ENCODE measurements around the gene ATAD3B. TPM values are rescaled to one million over a fixed set of nuclear protein-coding genes. Genes with fewer than 3 reads are reported as not detected.
A peak's percentile ranks its signal among the peaks of the same experiment; 100 is the strongest.

ATAD3B gene
- total and polyA plus RNA-seq, 2 donors from 2014 or later: 13.3 to 28.8 TPM

- FAIRE-seq: no peak
- H3K4me3 ChIP-seq (ENCODE audit: low read length in 3 of 3): no peak overlapping the region
- TF ChIP-seq, protein P1, sequence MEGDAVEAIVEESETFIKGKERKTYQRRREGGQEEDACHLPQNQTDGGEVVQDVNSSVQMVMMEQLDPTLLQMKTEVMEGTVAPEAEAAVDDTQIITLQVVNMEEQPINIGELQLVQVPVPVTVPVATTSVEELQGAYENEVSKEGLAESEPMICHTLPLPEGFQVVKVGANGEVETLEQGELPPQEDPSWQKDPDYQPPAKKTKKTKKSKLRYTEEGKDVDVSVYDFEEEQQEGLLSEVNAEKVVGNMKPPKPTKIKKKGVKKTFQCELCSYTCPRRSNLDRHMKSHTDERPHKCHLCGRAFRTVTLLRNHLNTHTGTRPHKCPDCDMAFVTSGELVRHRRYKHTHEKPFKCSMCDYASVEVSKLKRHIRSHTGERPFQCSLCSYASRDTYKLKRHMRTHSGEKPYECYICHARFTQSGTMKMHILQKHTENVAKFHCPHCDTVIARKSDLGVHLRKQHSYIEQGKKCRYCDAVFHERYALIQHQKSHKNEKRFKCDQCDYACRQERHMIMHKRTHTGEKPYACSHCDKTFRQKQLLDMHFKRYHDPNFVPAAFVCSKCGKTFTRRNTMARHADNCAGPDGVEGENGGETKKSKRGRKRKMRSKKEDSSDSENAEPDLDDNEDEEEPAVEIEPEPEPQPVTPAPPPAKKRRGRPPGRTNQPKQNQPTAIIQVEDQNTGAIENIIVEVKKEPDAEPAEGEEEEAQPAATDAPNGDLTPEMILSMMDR (IDR thresholded peaks at IDR 0.05; ENCODE audit: borderline replicate concordance, extremely low read depth, insufficient read depth): no peak
- no peaks in the 10 kb centered on the region for H3K27me3 ChIP-seq (ENCODE audit: control insufficient read depth, insufficient read depth, low read length)
- no peak overlapping the region for H3K27ac ChIP-seq (ENCODE audit: low read depth in 2 of 2, low read length in 2 of 2)
- intact Hi-C loops (cut with DNase I): no loop called here
- DNase-seq: no peak
- H3K9me3 ChIP-seq (ENCODE audit: control insufficient read depth in 2 of 3, insufficient read depth in 1 of 3, low read length in 3 of 3): no peaks in the 10 kb centered on the region
- H3K4me1 ChIP-seq (ENCODE audit: control insufficient read depth in 2 of 3, insufficient read depth in 2 of 3, low read depth in 1 of 3, low read length in 3 of 3): no peaks in the 10 kb centered on the region
- H3K36me3 ChIP-seq (ENCODE audit: control insufficient read depth in 2 of 3, insufficient read depth in 3 of 3, low read length in 3 of 3): peaks cover 0 to 8% (median 4%) of the 10 kb centered on the region in 3 donors
- no peak overlapping the region for H3K9ac ChIP-seq (ENCODE audit: low read length in 3 of 3)
Measured at GRCh38 chr1:1487701-1488100, 16.1 kb downstream of the ATAD3B start.

- TF ChIP-seq, protein P1 (IDR thresholded peaks at IDR 0.05; ENCODE audit: borderline replicate concordance, extremely low read depth, insufficient read depth): no peak
- Histone ChIP-seq H3K36me3 (ENCODE audit: control insufficient read depth in 2 of 3, insufficient read depth in 3 of 3, low read length in 3 of 3) (peaks cover 0 to 14% (median 4%) of the 10 kb centered on the region in 3 donors), H3K4me1 (ENCODE audit: control insufficient read depth in 2 of 3, insufficient read depth in 2 of 3, low read depth in 1 of 3, low read length in 3 of 3) (no peaks in the 10 kb centered on the region), H3K27me3 (ENCODE audit: control insufficient read depth, insufficient read depth, low read length) (no peaks in the 10 kb centered on the region), H3K27ac (ENCODE audit: low read depth in 2 of 2, low read length in 2 of 2) (no peak overlapping the region), H3K9me3 (ENCODE audit: control insufficient read depth in 2 of 3, insufficient read depth in 1 of 3, low read length in 3 of 3) (no peaks in the 10 kb centered on the region), H3K4me3 (ENCODE audit: low read length in 3 of 3) (no peak overlapping the region), H3K9ac (ENCODE audit: low read length in 3 of 3) (no peak overlapping the region)
- intact Hi-C loops (cut with DNase I): no loop called here
- DNase-seq: peak in 1 of 5 donors; percentile 49
- no peak for FAIRE-seq
Measured at GRCh38 chr1:1489231-1489630, 17.7 kb downstream of the ATAD3B start.

DNA sequence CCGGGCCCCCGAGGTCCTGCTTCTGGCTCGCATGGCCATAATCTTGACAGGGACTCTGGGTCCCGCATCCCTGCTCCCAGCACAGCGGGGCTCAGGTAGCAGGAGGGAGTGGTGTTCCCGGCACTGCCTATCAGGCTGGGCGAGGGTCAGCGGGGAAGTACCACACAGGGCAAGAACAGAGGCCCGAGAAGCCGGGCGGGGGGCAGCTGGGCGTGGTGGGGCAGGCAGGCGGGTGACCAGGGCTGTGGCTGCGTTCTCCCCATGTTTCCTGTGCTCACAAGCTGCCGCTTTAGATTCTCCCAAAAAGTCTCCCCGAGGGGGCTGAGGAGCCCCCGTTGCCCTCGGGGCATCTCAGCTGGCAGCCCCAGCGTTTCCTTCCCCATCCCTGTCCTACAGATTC is 18.3 kb downstream of the ATAD3B start:
- Histone ChIP-seq H3K36me3 (ENCODE audit: control insufficient read depth in 2 of 3, insufficient read depth in 3 of 3, low read length in 3 of 3) (peaks cover 0 to 14% (median 4%) of the 10 kb centered on the region in 3 donors), H3K4me1 (ENCODE audit: control insufficient read depth in 2 of 3, insufficient read depth in 2 of 3, low read depth in 1 of 3, low read length in 3 of 3) (no peaks in the 10 kb centered on the region), H3K27me3 (ENCODE audit: control insufficient read depth, insufficient read depth, low read length) (no peaks in the 10 kb centered on the region), H3K27ac (ENCODE audit: low read depth in 2 of 2, low read length in 2 of 2) (no peak overlapping the region), H3K9ac (ENCODE audit: low read length in 3 of 3) (no peak overlapping the region), H3K4me3 (ENCODE audit: low read length in 3 of 3) (no peak overlapping the region), H3K9me3 (ENCODE audit: control insufficient read depth in 2 of 3, insufficient read depth in 1 of 3, low read length in 3 of 3) (no peaks in the 10 kb centered on the region)
- TF ChIP-seq, protein P1 (IDR thresholded peaks at IDR 0.05; ENCODE audit: borderline replicate concordance, extremely low read depth, insufficient read depth): no peak
- intact Hi-C loops (cut with DNase I): no loop called here
- FAIRE-seq: no peak
- peak in 1 of 5 donors; percentile 64 for DNase-seq

DNA sequence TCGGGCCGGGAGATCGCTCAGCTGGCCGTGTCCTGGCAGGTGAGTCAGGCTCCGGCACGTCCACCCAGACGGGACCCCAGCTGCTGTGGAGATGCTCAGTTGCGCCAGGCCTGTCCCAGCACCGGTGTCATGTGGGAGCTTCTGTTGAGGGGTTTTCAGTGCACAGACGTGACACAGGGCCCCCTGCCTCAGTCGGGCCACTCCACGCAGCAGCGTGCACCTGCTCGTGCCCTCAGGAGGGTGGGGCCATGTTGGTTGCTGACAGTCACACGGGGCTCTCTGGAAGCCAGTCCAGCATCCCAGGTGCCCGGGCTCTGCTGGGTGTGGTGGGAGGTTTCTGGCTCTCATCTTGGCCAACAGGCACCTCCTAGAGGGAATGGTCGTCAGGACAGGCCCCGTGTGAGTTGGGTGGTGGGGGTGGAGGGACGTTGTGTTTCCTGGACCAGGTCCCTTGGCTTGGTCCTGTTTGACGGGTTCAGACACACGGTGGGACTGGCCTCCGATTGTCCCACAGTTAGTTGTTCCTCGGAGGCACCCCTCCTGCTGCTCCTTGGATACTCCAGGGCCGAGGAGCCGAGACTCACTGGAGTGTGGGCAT is 19.2 kb downstream of the ATAD3B start:
- H3K36me3 ChIP-seq (ENCODE audit: control insufficient read depth in 2 of 3, insufficient read depth in 3 of 3, low read length in 3 of 3): peaks cover 0 to 14% (median 4%) of the 10 kb centered on the region in 3 donors

More for the DNA sequence above, 19.2 kb downstream of the ATAD3B start:
- TF ChIP-seq, protein P1 (IDR thresholded peaks at IDR 0.05; ENCODE audit: borderline replicate concordance, extremely low read depth, insufficient read depth): no peak
- intact Hi-C loops (cut with DNase I): no loop called here
- no peak overlapping the region for H3K9ac ChIP-seq (ENCODE audit: low read length in 3 of 3)
- no peaks in the 10 kb centered on the region for H3K9me3 ChIP-seq (ENCODE audit: control insufficient read depth in 2 of 3, insufficient read depth in 1 of 3, low read length in 3 of 3)
- no peak overlapping the region for H3K27ac ChIP-seq (ENCODE audit: low read depth in 2 of 2, low read length in 2 of 2)
- H3K27me3 ChIP-seq (ENCODE audit: control insufficient read depth, insufficient read depth, low read length): no peaks in the 10 kb centered on the region
- H3K4me1 ChIP-seq (ENCODE audit: control insufficient read depth in 2 of 3, insufficient read depth in 2 of 3, low read depth in 1 of 3, low read length in 3 of 3): no peaks in the 10 kb centered on the region
- H3K4me3 ChIP-seq (ENCODE audit: low read length in 3 of 3): no peak overlapping the region
- DNase-seq: peak in 1 of 5 donors; percentile 57
- FAIRE-seq: no peak
